B cell (primary cell): Measurements from ENCODE around the gene ABHD3. TPM values are rescaled to one million over a fixed set of nuclear protein-coding genes. Genes with fewer than 3 reads are reported as not detected.
"Not testable (repeated sequence)": the region's sequence is repeated elsewhere in the genome, so short reads cannot be mapped to it uniquely, and the experiment has no call there.

Source experiments
- ATAC-seq: fragments of 200-7000 bp; cut with Tn5 transposase; one replicate; pipeline ENCODE4 v1.10.0; 2021; ENCODE audit warnings: low read depth, mild to moderate bottlenecking, moderate number of reproducible peaks, moderate library complexity
- CTCF ChIA-PET: fragments of 350-600 bp; sonication (Branson Sonifier 250); formaldehyde crosslinking; loops from one replicate; lab custom pipeline; 2021; ENCODE audit warnings: antibody characterized with exemption, inconsistent platforms; lab: Charles Lee
- POLR2A ChIA-PET: fragments of 350-600 bp; sonication (Branson Sonifier 250); formaldehyde crosslinking; loops from one replicate; lab custom pipeline; 2021; ENCODE audit warnings: antibody characterized with exemption; lab: Charles Lee
- DNase-seq: peaks from one replicate; pipeline ENCODE4 v3.0.0; 2013
- H2AFZ ChIP-seq: 2 replicates; pipeline ENCODE4 v1.6.1; 2012; ENCODE audit warnings: mild to moderate bottlenecking, low read depth, low read length; ENCODE audit not compliant: insufficient read depth, poor library complexity, severe bottlenecking
- H3K27ac ChIP-seq, 2 donors: 1 replicate in 1 of 2; 2 replicates in 1 of 2; pipeline ENCODE4 v1.5.1; 2012 to 2013; ENCODE audit warnings: low read length in 2 of 2, mild to moderate bottlenecking in 2 of 2, moderate library complexity in 1 of 2
- H3K27me3 ChIP-seq, 4 experiments: fragments of 200-600 bp in 1 of 4; sonication (generic) in 1 of 4; replicated peaks in 1 of 4; 1 replicate in 2 of 4; 2 replicates in 2 of 4; pipeline versions ENCODE4 v1.6.1 to v1.7.0; 2013 to 2016; ENCODE audit warnings: low read length in 3 of 4, mild to moderate bottlenecking in 2 of 4, mixed read lengths in 1 of 4, moderate library complexity in 1 of 4; ENCODE audit not compliant: insufficient read depth in 4 of 4, control insufficient read depth in 3 of 4; ENCODE audit errors: control extremely low read depth in 1 of 4
- H3K36me3 ChIP-seq, 2 experiments: replicated peaks in 1 of 2; 1 replicate in 1 of 2; 2 replicates in 1 of 2; pipeline versions ENCODE4 v1.6.1 to v1.7.1; 2013; ENCODE audit warnings: low read length in 1 of 2; ENCODE audit not compliant: insufficient read depth in 2 of 2, control insufficient read depth in 1 of 2; ENCODE audit errors: control extremely low read depth in 1 of 2, extremely low read depth in 1 of 2
- H3K4me1 ChIP-seq, 2 donors: fragments of 200-600 bp in 1 of 2; sonication (generic) in 1 of 2; 1 replicate in 1 of 2; 2 replicates in 1 of 2; pipeline versions ENCODE4 v1.5.1 to v1.6.1; 2013 to 2017; ENCODE audit warnings: low read length in 2 of 2; ENCODE audit not compliant: control insufficient read depth in 2 of 2, insufficient read depth in 2 of 2
- H3K4me2 ChIP-seq: replicated peaks from 2 replicates; pipeline ENCODE3; 2012; ENCODE audit warnings: mild to moderate bottlenecking, low read depth, low read length; ENCODE audit not compliant: poor library complexity, severe bottlenecking
- H3K4me3 ChIP-seq, 5 experiments: fragments of 200-600 bp in 1 of 5; sonication (generic) in 1 of 5; 1 replicate in 3 of 5; 2 replicates in 2 of 5; pipeline versions ENCODE4 v1.5.1 to v1.7.0; 2011 to 2016; ENCODE audit warnings: low read length in 4 of 5, mild to moderate bottlenecking in 4 of 5, low read depth in 2 of 5, control low read depth in 1 of 5, moderate library complexity in 1 of 5; ENCODE audit not compliant: insufficient read depth in 1 of 5; ENCODE audit errors: control extremely low read depth in 1 of 5, extremely low read depth in 1 of 5
- H3K79me2 ChIP-seq: fragments of 200-600 bp; sonication (generic); one replicate; pipeline ENCODE4 v1.6.0; 2016; ENCODE audit warnings: low read length; ENCODE audit not compliant: control insufficient read depth, insufficient read depth
- H3K9ac ChIP-seq: fragments of 200-600 bp; sonication (generic); 2 replicates; pipeline ENCODE4 v1.6.1; 2017; ENCODE audit warnings: mild to moderate bottlenecking, low read length, moderate library complexity
- H3K9me3 ChIP-seq, 3 donors: one replicate each; pipeline versions ENCODE4 v1.6.1 to v1.7.1; 2013; ENCODE audit warnings: low read length in 2 of 3; ENCODE audit not compliant: control insufficient read depth in 2 of 3, insufficient read depth in 1 of 3; ENCODE audit errors: control extremely low read depth in 1 of 3
- H4K20me1 ChIP-seq: 2 replicates; pipeline ENCODE4 v1.6.0; 2012; ENCODE audit warnings: mild to moderate bottlenecking, low read length; ENCODE audit not compliant: insufficient read depth, control insufficient read depth, poor library complexity, severe bottlenecking
- H3K27ac Mint-ChIP-seq: one replicate; pipeline ENCODE4 v1.8.0; 2021; ENCODE audit warnings: mixed read lengths
- H3K27me3 Mint-ChIP-seq: one replicate; pipeline ENCODE4 v1.8.0; 2021; ENCODE audit warnings: mixed read lengths
- H3K4me1 Mint-ChIP-seq: one replicate; pipeline ENCODE4 v1.8.0; 2021; ENCODE audit warnings: mixed read lengths
- H3K4me3 Mint-ChIP-seq: one replicate; pipeline ENCODE4 v1.8.0; 2021; ENCODE audit warnings: mixed read lengths
- H3K9me3 Mint-ChIP-seq: one replicate; pipeline ENCODE4 v1.8.0; 2022; ENCODE audit warnings: mixed read lengths; ENCODE audit not compliant: insufficient read depth
- CTCF ChIP-seq: fragments of 200-600 bp; IDR thresholded peaks from one replicate; pipeline ENCODE4 v1.8.0; 2022; ENCODE audit warnings: antibody characterized with exemption, mild to moderate bottlenecking
- EZH2 ChIP-seq: IDR thresholded peaks from 2 replicates; pipeline ENCODE4 v1.6.1; 2012; ENCODE audit warnings: borderline replicate concordance, low read depth, mild to moderate bottlenecking, moderate library complexity, low read length; ENCODE audit not compliant: insufficient read depth, poor library complexity, severe bottlenecking
- WGBS: methylation state at CpG from one replicate; pipeline ENCODE4 v1.1.5; 2013; ENCODE audit warnings: missing lambda C conversion rate; ENCODE audit not compliant: insufficient coverage; 5-methylcytosine and 5-hydroxymethylcytosine counted together
- intact Hi-C: fragments of 100-400 bp; cut with micrococcal nuclease; formaldehyde crosslinking; loops from one replicate; pipeline ENCODE4 v1.10.0; 2022
- polyA plus RNA-seq: library from polyadenylated mRNA; depleted of rRNA; stranded (reverse); fragments of >200 nt; gene quantifications from 2 replicates; pipeline ENCODE4 v1.2.3, GENCODE V29; 2012
- total RNA-seq, 2 donors: library from RNA; stranded (reverse); fragments of 120-200 nt in 1 of 2; gene quantifications; 1 replicate in 1 of 2; 2 replicates in 1 of 2; pipeline versions ENCODE4 v1.2.3 to v1.2.4, GENCODE V29; 2013 to 2022

ABHD3 gene
- total and polyA plus RNA-seq, 2 donors (not counting 1 experiment from before 2014, with no cell fraction given), result 24.7 to 27.6 TPM

GRCh38 chr18:21685556-21685981, 19.0 kb downstream of the ABHD3 start:
- peaks cover 28 to 30% of the 10 kb centered on the region in 2 donors for H3K4me1 ChIP-seq
- not testable (repeated sequence) for H3K79me2 ChIP-seq, H3K36me3 ChIP-seq, H2AFZ ChIP-seq, H3K9ac ChIP-seq, H4K20me1 ChIP-seq, H3K9me3 Mint-ChIP-seq, H3K9me3 ChIP-seq, H3K27me3 ChIP-seq, H3K27me3 Mint-ChIP-seq
- H3K27ac Mint-ChIP-seq, result peak overlapping the region; percentile 86
- H3K4me1 Mint-ChIP-seq, result peaks cover 28% of the 10 kb centered on the region
- ChIA-PET POLR2A (interaction anchor here (0.6 to 1.1 kb wide), 4 partner anchors 8 to 79 kb away, joined by 3 to 4 read pairs (median 4); no protein-coding TSS in a partner anchor), CTCF (interaction anchor here (0.8 to 2.0 kb wide), 3 partner anchors 14 to 85 kb away, joined by 3 to 13 read pairs (median 4); partner anchors contain the start of gene ESCO1)
- WGBS, result 22% methylated on average over 4 of the region's 12 CpGs
- H3K27ac ChIP-seq, result peak overlapping the region; percentile 65 to 68
- H3K4me3 Mint-ChIP-seq, result peak overlapping the region; percentile 72
- DNase-seq (peak; percentile 70), ATAC-seq (peak; percentile 89)
- peak overlapping the region; percentile 52 for H3K4me2 ChIP-seq
- intact Hi-C loops, result loop anchor here (1.0 to 2.0 kb wide), 2 partner anchors 55 to 73 kb away; partner anchors contain the start of genes MIB1 and SNRPD1
- peak overlapping the region in 2 of 5 experiments; percentile 1 to 8 for H3K4me3 ChIP-seq

GRCh38 chr18:21684731-21685130, 19.8 kb downstream of the ABHD3 start:
- Mint-ChIP-seq H3K27me3 (no peaks in the 10 kb centered on the region), H3K4me1 (peaks cover 27% of the 10 kb centered on the region), H3K9me3 (peaks cover 3% of the 10 kb centered on the region), H3K27ac (peak overlapping the region; percentile 66), H3K4me3 (no peak overlapping the region)
- Histone ChIP-seq H3K4me2 (peak overlapping the region; percentile 52), H3K4me1 (peaks cover 28 to 30% of the 10 kb centered on the region in 2 donors), H2AFZ (no peak overlapping the region), H4K20me1 (no peaks in the 10 kb centered on the region), H3K27me3 (no peaks in the 10 kb centered on the region), H3K36me3 (peaks cover 2 to 3% of the 10 kb centered on the region in 2 experiments), H3K4me3 (no peak overlapping the region), H3K9ac (no peak overlapping the region), H3K27ac (peak overlapping the region in 1 of 2 donors; percentile 68), H3K79me2 (peaks cover 6% of the 10 kb centered on the region), H3K9me3 (peaks cover 0 to 3% (median 1%) of the 10 kb centered on the region in 3 donors)
- intact Hi-C loops, result loop anchor here (1.0 to 5.0 kb wide), 3 partner anchors 42 to 72 kb away; partner anchors contain the start of genes MIB1 and SNRPD1
- ATAC-seq, result no peak
- POLR2A ChIA-PET, result interaction anchor here (1.1 kb wide), 1 partner anchor 17 kb away, joined by 4 read pairs; no protein-coding TSS in a partner anchor
- no peak for TF ChIP-seq EZH2
- no peak for TF ChIP-seq CTCF
- DNase-seq, result no peak
- CTCF ChIA-PET, result interaction anchor here (2.0 kb wide), 1 partner anchor 84 kb away, joined by 13 read pairs; the partner anchor contains the start of gene ESCO1
- no CpG with 5 or more reads among the region's 2 CpGs for WGBS
